ENCODE data around the gene SYTL2. TPM values are rescaled to one million over a fixed set of nuclear protein-coding genes. Genes with fewer than 3 reads are reported as not detected.

Gene SYTL2
- total and polyA plus RNA-seq, 4 donors = 2.6 to 27.4 (median 4.4) TPM

- H3K9ac ChIP-seq (ENCODE audit: low read depth in 1 of 2, low read length in 2 of 2) = no peak overlapping the region
- peaks cover 0 to 2% (median 0%) of the 10 kb centered on the region in 4 donors for H3K4me1 ChIP-seq (ENCODE audit: control insufficient read depth in 4 of 4, insufficient read depth in 4 of 4, low read length in 3 of 4)
- H3K4me3 ChIP-seq (ENCODE audit: low read depth in 1 of 3, low read length in 3 of 3) = no peak overlapping the region
- no peaks in the 10 kb centered on the region for H3K27me3 ChIP-seq (ENCODE audit: control insufficient read depth in 4 of 4, insufficient read depth in 4 of 4, low read length in 3 of 4)
- no peaks in the 10 kb centered on the region for H3K9me3 ChIP-seq (ENCODE audit: control insufficient read depth in 4 of 4, low read length in 3 of 4)
- 95% methylated on average over 7 of the region's 7 CpGs for WGBS
- DNase-seq (ENCODE audit: low spot score) = no peak
- H3K36me3 ChIP-seq (ENCODE audit: control insufficient read depth in 4 of 4, insufficient read depth in 3 of 4, low read depth in 1 of 4, low read length in 3 of 4) = no peaks in the 10 kb centered on the region
- no peak overlapping the region for H3K27ac ChIP-seq (ENCODE audit: low read depth in 1 of 2, low read length in 2 of 2)
- TF ChIP-seq TAF1 (conservative IDR thresholded peaks at IDR 0.05) = no peak
- no peak for TF ChIP-seq HNF4A (conservative IDR thresholded peaks at IDR 0.05)
- no peak for TF ChIP-seq NR2F2 (IDR thresholded peaks at IDR 0.05)
- TF ChIP-seq MAX (IDR thresholded peaks at IDR 0.05) = no peak
- no peak for TF ChIP-seq ZBTB33 (IDR thresholded peaks at IDR 0.05)
- no peak for TF ChIP-seq GABPA (IDR thresholded peaks at IDR 0.05 in 1 of 2, conservative IDR thresholded peaks at IDR 0.05 in 1 of 2)
- no peak for TF ChIP-seq CTCF (IDR thresholded peaks at IDR 0.05; ENCODE audit: low read depth, low read length, missing input control)
- no peak for TF ChIP-seq SP1 (IDR thresholded peaks at IDR 0.05)
- no peak for TF ChIP-seq YY1 (IDR thresholded peaks at IDR 0.05)
- TF ChIP-seq JUND (IDR thresholded peaks at IDR 0.05) = no peak
- no peak for TF ChIP-seq EGR1 (IDR thresholded peaks at IDR 0.05; ENCODE audit: low read depth in 2 of 2)
- no peak for TF ChIP-seq FOXA1 (IDR thresholded peaks at IDR 0.05)
- no peak for TF ChIP-seq RAD21 (IDR thresholded peaks at IDR 0.05)
- no peak for TF ChIP-seq REST (IDR thresholded peaks at IDR 0.05)
- no peak for TF ChIP-seq HNF4G (IDR thresholded peaks at IDR 0.05)
- TF ChIP-seq FOXA2 (IDR thresholded peaks at IDR 0.05) = no peak
- no peak for TF ChIP-seq ATF3 (IDR thresholded peaks at IDR 0.05)
- no peak for TF ChIP-seq RXRA (IDR thresholded peaks at IDR 0.05)
Measured at GRCh38 chr11:85801527-85801926, 9.4 kb downstream of the SYTL2 start.

Data from liver (tissue), 9 donors.